Upper lobe of right lung (tissue), 1 donor: ENCODE measurements around the gene SFT2D3. TPM values are rescaled to one million over a fixed set of nuclear protein-coding genes. Genes with fewer than 3 reads are reported as not detected.

Experiments
- ATAC-seq: fragments of 200-7000 bp; cut with Tn5 transposase; one replicate; pipeline ENCODE4 v1.9.1; 2020; ENCODE audit warnings: mild to moderate bottlenecking, moderate library complexity
- DNase-seq: peaks from one replicate; pipeline ENCODE4 v3.0.0-alpha.2; 2020
- H3K27ac ChIP-seq: fragments of 200-600 bp; one replicate; pipeline ENCODE4 v1.8.0; 2022
- H3K27me3 ChIP-seq: fragments of 200-600 bp; one replicate; pipeline ENCODE4 v1.8.0; 2022; ENCODE audit warnings: mild to moderate bottlenecking
- H3K36me3 ChIP-seq: fragments of 200-600 bp; one replicate; pipeline ENCODE4 v1.8.0; 2022
- H3K4me1 ChIP-seq: fragments of 200-600 bp; one replicate; pipeline ENCODE4 v1.8.0; 2022
- H3K4me3 ChIP-seq: fragments of 200-600 bp; one replicate; pipeline ENCODE4 v1.8.0; 2022; ENCODE audit warnings: mild to moderate bottlenecking
- H3K9me3 ChIP-seq: fragments of 200-600 bp; one replicate; pipeline ENCODE4 v1.8.0; 2022
- intact Hi-C: fragments of 100-400 bp; cut with DNase I; formaldehyde crosslinking; loops from one replicate; pipeline ENCODE4 v1.11.0; 2022
- total RNA-seq: library from RNA; stranded (reverse); fragmentation: NEBNext Ultra II Directional; extraction: Animal tissue kit (Norgen Biotek cat#: 25700); gene quantifications from one replicate; pipeline ENCODE4 v1.2.1, GENCODE V29; 2021
- TF ChIP-seq, protein P1 (sequence below): fragments of 200-600 bp; IDR thresholded peaks from one replicate; pipeline ENCODE4 v1.8.0; 2022; ENCODE audit warnings: antibody characterized with exemption
- donor health status: DM: no; HTN: yes; CAD: no; lungs with severe emphysema.

Gene SFT2D3
- total RNA-seq, 1 donor from 2014 or later, result 7.7 TPM

GRCh38 chr2:127683056-127683455 lies 18.2 kb upstream of the SFT2D3 start:
- TF ChIP-seq, protein P1, sequence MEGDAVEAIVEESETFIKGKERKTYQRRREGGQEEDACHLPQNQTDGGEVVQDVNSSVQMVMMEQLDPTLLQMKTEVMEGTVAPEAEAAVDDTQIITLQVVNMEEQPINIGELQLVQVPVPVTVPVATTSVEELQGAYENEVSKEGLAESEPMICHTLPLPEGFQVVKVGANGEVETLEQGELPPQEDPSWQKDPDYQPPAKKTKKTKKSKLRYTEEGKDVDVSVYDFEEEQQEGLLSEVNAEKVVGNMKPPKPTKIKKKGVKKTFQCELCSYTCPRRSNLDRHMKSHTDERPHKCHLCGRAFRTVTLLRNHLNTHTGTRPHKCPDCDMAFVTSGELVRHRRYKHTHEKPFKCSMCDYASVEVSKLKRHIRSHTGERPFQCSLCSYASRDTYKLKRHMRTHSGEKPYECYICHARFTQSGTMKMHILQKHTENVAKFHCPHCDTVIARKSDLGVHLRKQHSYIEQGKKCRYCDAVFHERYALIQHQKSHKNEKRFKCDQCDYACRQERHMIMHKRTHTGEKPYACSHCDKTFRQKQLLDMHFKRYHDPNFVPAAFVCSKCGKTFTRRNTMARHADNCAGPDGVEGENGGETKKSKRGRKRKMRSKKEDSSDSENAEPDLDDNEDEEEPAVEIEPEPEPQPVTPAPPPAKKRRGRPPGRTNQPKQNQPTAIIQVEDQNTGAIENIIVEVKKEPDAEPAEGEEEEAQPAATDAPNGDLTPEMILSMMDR, result no peak
- Histone ChIP-seq H3K27me3 (no peaks in the 10 kb centered on the region), H3K4me3 (no peak overlapping the region), H3K9me3 (no peaks in the 10 kb centered on the region), H3K4me1 (peaks cover 9% of the 10 kb centered on the region), H3K36me3 (no peaks in the 10 kb centered on the region), H3K27ac (no peak overlapping the region)
- ATAC-seq (no peak), DNase-seq (no peak)
- intact Hi-C loops, result no loop called here

- no peaks in the 10 kb centered on the region for H3K36me3 ChIP-seq
- no peak overlapping the region for H3K27ac ChIP-seq
- TF ChIP-seq, protein P1, result no peak
- H3K9me3 ChIP-seq, result no peaks in the 10 kb centered on the region
- no peak overlapping the region for H3K4me3 ChIP-seq
- ATAC-seq (no peak), DNase-seq (no peak)
- peaks cover 9% of the 10 kb centered on the region for H3K4me1 ChIP-seq
- H3K27me3 ChIP-seq, result no peaks in the 10 kb centered on the region
- intact Hi-C loops, result no loop called here
Observed at GRCh38 chr2:127683757-127684156, 17.5 kb upstream of the SFT2D3 start.

DNA sequence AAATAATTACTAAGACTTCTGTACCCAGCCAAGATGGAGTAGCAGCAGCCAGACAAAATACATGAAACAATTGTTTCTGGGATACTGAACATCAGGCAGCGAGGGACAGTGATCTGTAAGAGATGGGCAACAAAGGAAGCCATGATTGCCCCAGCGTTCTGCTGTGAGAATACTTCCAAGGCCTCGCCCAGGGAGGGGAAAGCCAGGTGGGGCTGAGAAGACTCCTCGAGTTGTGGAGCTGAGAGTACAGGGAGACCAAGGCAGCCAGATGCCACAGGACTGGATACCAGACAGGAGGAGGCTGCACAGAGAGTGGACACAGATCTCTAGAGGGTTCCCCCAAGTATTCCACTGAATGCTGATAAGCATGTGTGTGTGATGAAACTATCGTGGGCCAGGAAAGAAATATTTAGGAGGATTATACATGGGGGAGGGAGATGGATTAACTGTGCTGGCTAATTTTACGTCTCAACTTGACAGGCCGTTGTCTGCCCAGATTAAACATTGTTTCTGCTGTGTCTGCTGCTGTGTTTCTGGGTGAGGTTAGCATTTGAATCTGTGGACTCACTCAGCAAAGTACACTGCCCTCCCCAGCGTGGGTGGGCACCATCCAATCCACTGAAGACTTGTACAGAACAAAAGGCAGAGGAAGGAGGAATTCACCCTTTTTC lies 15.8 kb upstream of the SFT2D3 start:
- Histone ChIP-seq H3K4me3 (no peak overlapping the region), H3K9me3 (no peaks in the 10 kb centered on the region), H3K36me3 (no peaks in the 10 kb centered on the region), H3K27me3 (no peaks in the 10 kb centered on the region), H3K4me1 (peaks cover 9% of the 10 kb centered on the region), H3K27ac (no peak overlapping the region)
- ATAC-seq, result no peak
- DNase-seq, result no peak
- TF ChIP-seq, protein P1, result no peak
- intact Hi-C loops, result no loop called here

GRCh38 chr2:127688405-127688804 lies 12.9 kb upstream of the SFT2D3 start:
- Histone ChIP-seq H3K27ac (no peak overlapping the region), H3K36me3 (no peaks in the 10 kb centered on the region), H3K4me1 (no peaks in the 10 kb centered on the region), H3K9me3 (no peaks in the 10 kb centered on the region), H3K4me3 (no peak overlapping the region), H3K27me3 (no peaks in the 10 kb centered on the region)
- intact Hi-C loops, result no loop called here
- DNase-seq (no peak), ATAC-seq (no peak)
- TF ChIP-seq, protein P1, result no peak

- DNase-seq, result no peak
- Histone ChIP-seq H3K27ac (no peak overlapping the region), H3K36me3 (no peaks in the 10 kb centered on the region), H3K27me3 (no peaks in the 10 kb centered on the region), H3K4me1 (no peaks in the 10 kb centered on the region), H3K4me3 (no peak overlapping the region), H3K9me3 (no peaks in the 10 kb centered on the region)
- TF ChIP-seq, protein P1, result no peak
- no peak for ATAC-seq
- intact Hi-C loops, result no loop called here
Observed at GRCh38 chr2:127690696-127691095, 10.6 kb upstream of the SFT2D3 start.

GRCh38 chr2:127694986-127695385 lies 6.3 kb upstream of the SFT2D3 start:
- H3K36me3 ChIP-seq, result no peaks in the 10 kb centered on the region
- intact Hi-C loops, result no loop called here
- no peak for DNase-seq
- no peak for ATAC-seq
- H3K4me1 ChIP-seq, result no peaks in the 10 kb centered on the region
- no peak overlapping the region for H3K4me3 ChIP-seq
- no peak overlapping the region for H3K27ac ChIP-seq
- no peaks in the 10 kb centered on the region for H3K9me3 ChIP-seq
- TF ChIP-seq, protein P1, result no peak
- no peaks in the 10 kb centered on the region for H3K27me3 ChIP-seq
